Endothelial cell of umbilical vein (primary cell): ENCODE results near the gene ERFL. TPM values are rescaled to one million over a fixed set of nuclear protein-coding genes. Genes with fewer than 3 reads are reported as not detected.

ENCODE experiments used
- BruUV-seq: library from RNA; stranded (reverse); fragments of 400-500 nt; replicated peaks from 2 replicates; lab custom pipeline; 2021; lab: Mats Ljungman, UMichigan
- CTCF ChIA-PET: fragments of 300-600, 350-600 bp; sonication (Branson Sonifier 250); formaldehyde crosslinking; loops from one replicate; lab custom pipeline; 2021; ENCODE audit warnings: antibody characterized with exemption, inconsistent platforms; lab: Charles Lee
- POLR2A ChIA-PET: fragments of 300-600, 350-600 bp; sonication (Branson Sonifier 250); formaldehyde crosslinking; loops from one replicate; lab custom pipeline; 2021; ENCODE audit warnings: antibody characterized with exemption, inconsistent platforms; lab: Charles Lee
- DNase-seq: peaks from one replicate; pipeline ENCODE4 v3.0.0-alpha.2; 2011; ENCODE audit warnings: low read depth, low spot score
- FAIRE-seq: peaks from 2 replicates; lab custom pipeline; 2011; peaks lifted over from hg19 to GRCh38; lab: Jason Lieb, UNC
- H2AFZ ChIP-seq: 2 replicates; pipeline ENCODE4 v1.6.0; 2012; ENCODE audit warnings: low read depth, low read length, control low read depth, inconsistent platforms
- H3K27ac ChIP-seq: 2 replicates; pipeline ENCODE4 v1.5.1; 2011; ENCODE audit warnings: low read depth, mild to moderate bottlenecking, control low read depth, low read length, moderate library complexity; ENCODE audit not compliant: insufficient read depth
- H3K27me3 ChIP-seq, 2 experiments: 2 replicates each; pipeline versions ENCODE4 v1.6.0 to v1.6.1; 2011; ENCODE audit warnings: low read length in 2 of 2, mixed read lengths in 1 of 2; ENCODE audit not compliant: control insufficient read depth in 2 of 2, insufficient read depth in 2 of 2
- H3K36me3 ChIP-seq, 2 experiments: 2 replicates in 1 of 2; 3 replicates in 1 of 2; pipeline ENCODE4 v1.5.1; 2011; ENCODE audit warnings: low read length in 2 of 2, mild to moderate bottlenecking in 1 of 2, moderate library complexity in 1 of 2; ENCODE audit not compliant: control insufficient read depth in 2 of 2, insufficient read depth in 2 of 2; ENCODE audit errors: extremely low read depth in 1 of 2
- H3K4me1 ChIP-seq: 3 replicates; pipeline ENCODE4 v1.5.1; 2011; ENCODE audit warnings: mild to moderate bottlenecking, low read length; ENCODE audit not compliant: control insufficient read depth, insufficient read depth; ENCODE audit errors: extremely low read depth
- H3K4me2 ChIP-seq: 2 replicates; pipeline ENCODE4 v1.6.1; 2011; ENCODE audit warnings: low read length, control low read depth, mixed read lengths; ENCODE audit not compliant: insufficient read depth
- H3K4me3 ChIP-seq, 3 experiments: fragments of 200-600 bp in 1 of 3; sonication (generic), shearing (Covaris generic) in 1 of 3; replicated peaks in 1 of 3; 2 replicates each; pipeline ENCODE4 v1.5.1; 2011 to 2016; ENCODE audit warnings: control low read depth in 3 of 3, low read length in 3 of 3, mild to moderate bottlenecking in 2 of 3, inconsistent platforms in 1 of 3, low read depth in 1 of 3, moderate library complexity in 1 of 3; ENCODE audit not compliant: insufficient read depth in 1 of 3
- H3K79me2 ChIP-seq: 2 replicates; pipeline ENCODE4 v1.6.0; 2012; ENCODE audit warnings: low read length, inconsistent platforms; ENCODE audit not compliant: control insufficient read depth, insufficient read depth
- H3K9ac ChIP-seq: replicated peaks from 2 replicates; pipeline ENCODE3; 2011; ENCODE audit warnings: low read length, control low read depth; ENCODE audit not compliant: insufficient read depth; ENCODE audit errors: extremely low read depth
- H3K9me1 ChIP-seq: replicated peaks from 3 replicates; pipeline ENCODE4 v1.6.0; 2011; ENCODE audit warnings: mild to moderate bottlenecking, low read length; ENCODE audit not compliant: control insufficient read depth, insufficient read depth; ENCODE audit errors: extremely low read depth
- H3K9me3 ChIP-seq: replicated peaks from 2 replicates; pipeline ENCODE4 v1.5.1; 2012; ENCODE audit warnings: low read length, inconsistent platforms; ENCODE audit not compliant: control insufficient read depth, insufficient read depth
- H4K20me1 ChIP-seq: replicated peaks from 2 replicates; pipeline ENCODE3; 2011; ENCODE audit warnings: mild to moderate bottlenecking, low read length; ENCODE audit not compliant: control insufficient read depth, insufficient read depth; ENCODE audit errors: extremely low read depth
- EZH2 ChIP-seq: IDR thresholded peaks from 2 replicates; pipeline ENCODE4 v1.6.1; 2012; ENCODE audit warnings: borderline replicate concordance, low read depth, mild to moderate bottlenecking, moderate library complexity, low read length, inconsistent platforms; ENCODE audit not compliant: severe bottlenecking
- FOS ChIP-seq: IDR thresholded peaks from 2 replicates; pipeline ENCODE4 v1.6.1; 2011; ENCODE audit warnings: mild to moderate bottlenecking, low read length, moderate library complexity, borderline replicate concordance; ENCODE audit not compliant: insufficient read depth
- GATA2 ChIP-seq: IDR thresholded peaks from 2 replicates; pipeline ENCODE4 v1.7.0; 2011; ENCODE audit warnings: low read depth, mild to moderate bottlenecking, moderate library complexity, mixed read lengths, low read length; ENCODE audit not compliant: insufficient read length, insufficient read depth
- JUN ChIP-seq: IDR thresholded peaks from 2 replicates; pipeline ENCODE4 v1.6.1; 2011; ENCODE audit warnings: borderline replicate concordance, low read depth; ENCODE audit not compliant: insufficient read length, insufficient read depth
- dilution Hi-C: fragments of 300-500 bp; cut with MboI; formaldehyde crosslinking; loops from one replicate; pipeline ENCODE4 v1.15.0; 2019; ENCODE audit warnings: low sequenced_read_pairs; ENCODE audit not compliant: extremely low pct_ligation_motif_present
- intact Hi-C: fragments of 100-400 bp; cut with micrococcal nuclease; formaldehyde crosslinking; loops from one replicate; pipeline ENCODE4 v1.10.0; 2022
- polyA plus RNA-seq, 4 experiments: library from polyadenylated mRNA; depleted of rRNA in 3 of 4; stranded (reverse) in 3 of 4; unstranded in 1 of 4; fragments of >200 nt; gene quantifications; 2 replicates each; pipeline versions ENCODE4 v1.2.1 to v1.2.3, GENCODE V29; 2011 to 2012; ENCODE audit warnings: missing spikeins in 1 of 4
- total RNA-seq: library from RNA; stranded (reverse); gene quantifications from 2 replicates; pipeline ENCODE4 v1.2.3, GENCODE V29; 2021

ERFL gene
- total and polyA plus RNA-seq, 2 donors (not counting 3 experiments of a cell fraction or from before 2014, with no cell fraction given), result not detected

GRCh38 chr19:41930322-41930722 is 2.1 kb upstream of the ERFL start:
- TF ChIP-seq FOS (no peak), JUN (no peak), GATA2 (no peak), EZH2 (no peak)
- H3K4me3 ChIP-seq, result no peak overlapping the region
- BruUV-seq, result no TSS peak
- H4K20me1 ChIP-seq, result no peaks in the 10 kb centered on the region
- no peaks in the 10 kb centered on the region for H3K79me2 ChIP-seq
- ChIA-PET CTCF (interaction anchor here (0.8 kb wide), 1 partner anchor 105 kb away, joined by 3 read pairs; no protein-coding TSS in a partner anchor), POLR2A (no interaction called here)
- H3K9me3 ChIP-seq, result no peaks in the 10 kb centered on the region
- DNase-seq (no peak), FAIRE-seq (no peak)
- H2AFZ ChIP-seq, result no peak overlapping the region
- H3K9me1 ChIP-seq, result no peaks in the 10 kb centered on the region
- no peaks in the 10 kb centered on the region for H3K4me1 ChIP-seq
- intact Hi-C loops (no loop called here), dilution Hi-C loops (no loop called here)
- H3K36me3 ChIP-seq, result no peaks in the 10 kb centered on the region
- no peak overlapping the region for H3K4me2 ChIP-seq
- H3K9ac ChIP-seq, result no peak overlapping the region
- no peak overlapping the region for H3K27ac ChIP-seq
- H3K27me3 ChIP-seq, result peaks cover 70 to 74% of the 10 kb centered on the region in 2 experiments

- TF ChIP-seq EZH2 (peak; percentile 95), JUN (no peak)
- Histone ChIP-seq H3K36me3 (no peaks in the 10 kb centered on the region), H3K27me3 (peaks cover 67 to 70% of the 10 kb centered on the region in 2 experiments), H3K4me3 (no peak overlapping the region), H3K4me1 (no peaks in the 10 kb centered on the region), H3K9me1 (no peaks in the 10 kb centered on the region), H3K27ac (no peak overlapping the region), H3K9me3 (no peaks in the 10 kb centered on the region), H4K20me1 (no peaks in the 10 kb centered on the region), H2AFZ (no peak overlapping the region), H3K4me2 (no peak overlapping the region), H3K9ac (no peak overlapping the region), H3K79me2 (no peaks in the 10 kb centered on the region)
- ChIA-PET CTCF (interaction anchor here (0.8 kb wide), 1 partner anchor 105 kb away, joined by 3 read pairs; no protein-coding TSS in a partner anchor), POLR2A (no interaction called here)
- no peak for DNase-seq
- FAIRE-seq, result no peak
- intact Hi-C loops (no loop called here), dilution Hi-C loops (no loop called here)
- no TSS peak for BruUV-seq
Observed at GRCh38 chr19:41929536-41930071, 1.4 kb upstream of the ERFL start.
